ENCODE measurements around the gene CPA1.

CPA1 gene

DNA sequence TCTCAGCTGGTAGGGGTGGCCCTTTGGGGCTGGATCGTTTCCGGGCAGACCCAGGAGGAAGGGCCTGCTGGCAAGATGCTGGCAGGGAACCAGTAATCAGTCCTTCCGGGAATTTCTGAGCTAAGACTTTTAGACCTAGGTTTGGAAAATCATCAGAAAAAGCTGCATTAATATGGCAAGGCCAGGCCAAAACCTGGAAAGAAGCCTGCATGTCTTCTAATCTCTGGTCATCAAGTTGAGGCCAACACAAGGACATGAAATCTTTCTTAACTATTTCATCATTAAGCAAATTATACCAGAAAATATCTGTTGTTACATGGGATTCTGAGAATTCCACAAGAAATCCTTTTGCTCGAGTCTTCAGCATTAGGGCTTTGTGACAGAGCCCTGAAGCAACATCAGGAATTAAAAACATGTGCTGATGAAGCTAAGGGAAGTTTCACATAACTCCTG lies 19.9 kb downstream of the CPA1 start:
- DNase-seq (ENCODE audit: low read depth), result no peak
- in situ Hi-C loops (cut with HindIII; ENCODE audit: low sequenced_read_pairs), result no loop called here
- no peak overlapping the region for H3K4me3 ChIP-seq (ENCODE audit: low read depth, low read length)
- TF ChIP-seq, protein P1, sequence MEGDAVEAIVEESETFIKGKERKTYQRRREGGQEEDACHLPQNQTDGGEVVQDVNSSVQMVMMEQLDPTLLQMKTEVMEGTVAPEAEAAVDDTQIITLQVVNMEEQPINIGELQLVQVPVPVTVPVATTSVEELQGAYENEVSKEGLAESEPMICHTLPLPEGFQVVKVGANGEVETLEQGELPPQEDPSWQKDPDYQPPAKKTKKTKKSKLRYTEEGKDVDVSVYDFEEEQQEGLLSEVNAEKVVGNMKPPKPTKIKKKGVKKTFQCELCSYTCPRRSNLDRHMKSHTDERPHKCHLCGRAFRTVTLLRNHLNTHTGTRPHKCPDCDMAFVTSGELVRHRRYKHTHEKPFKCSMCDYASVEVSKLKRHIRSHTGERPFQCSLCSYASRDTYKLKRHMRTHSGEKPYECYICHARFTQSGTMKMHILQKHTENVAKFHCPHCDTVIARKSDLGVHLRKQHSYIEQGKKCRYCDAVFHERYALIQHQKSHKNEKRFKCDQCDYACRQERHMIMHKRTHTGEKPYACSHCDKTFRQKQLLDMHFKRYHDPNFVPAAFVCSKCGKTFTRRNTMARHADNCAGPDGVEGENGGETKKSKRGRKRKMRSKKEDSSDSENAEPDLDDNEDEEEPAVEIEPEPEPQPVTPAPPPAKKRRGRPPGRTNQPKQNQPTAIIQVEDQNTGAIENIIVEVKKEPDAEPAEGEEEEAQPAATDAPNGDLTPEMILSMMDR (IDR thresholded peaks at IDR 0.05; ENCODE audit: low read depth, low read length, missing control alignments), result no peak

DNA sequence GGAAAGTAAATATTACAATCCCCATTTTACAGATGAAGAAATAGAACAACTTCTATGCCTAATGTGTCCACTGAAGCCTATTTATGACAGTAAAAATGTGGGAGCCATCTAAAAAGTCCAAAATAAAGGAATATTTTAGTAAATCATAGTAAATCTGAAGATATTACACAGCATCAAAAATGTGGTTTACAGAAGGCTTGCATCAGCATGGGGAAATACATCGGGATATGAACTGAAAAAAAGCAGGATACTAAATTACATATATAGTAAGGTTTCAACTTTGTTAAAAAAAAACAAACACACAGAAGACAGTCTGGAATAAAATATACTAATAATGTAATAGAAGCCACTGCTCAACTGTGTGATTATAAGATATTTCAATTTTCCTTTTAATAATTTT lies 20.8 kb downstream of the CPA1 start:
- in situ Hi-C loops (cut with HindIII; ENCODE audit: low sequenced_read_pairs), result no loop called here
- H3K4me3 ChIP-seq (ENCODE audit: low read depth, low read length), result no peak overlapping the region
- TF ChIP-seq, protein P1 (IDR thresholded peaks at IDR 0.05; ENCODE audit: low read depth, low read length, missing control alignments), result no peak
- DNase-seq (ENCODE audit: low read depth), result no peak

DNA sequence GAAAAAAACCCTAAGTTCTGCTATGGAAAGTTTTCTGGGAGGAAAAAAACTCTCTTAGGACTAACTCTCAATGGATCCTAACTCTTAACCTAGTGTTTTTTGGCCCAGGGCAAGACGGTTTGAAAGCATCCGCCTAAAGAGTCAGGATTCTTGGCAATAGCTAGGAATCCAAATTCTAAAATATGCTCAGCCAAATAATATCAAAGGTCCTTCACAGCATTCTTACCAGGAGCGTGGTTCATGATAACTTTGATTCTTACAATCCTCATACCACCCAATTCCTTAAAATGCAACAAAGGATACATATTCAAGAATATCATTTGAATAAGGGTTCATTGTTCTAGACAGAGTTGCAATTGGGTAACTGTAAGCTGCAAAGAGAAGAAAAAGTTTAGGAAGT lies 21.3 kb downstream of the CPA1 start:
- no peak for DNase-seq (ENCODE audit: low read depth)
- TF ChIP-seq, protein P1 (IDR thresholded peaks at IDR 0.05; ENCODE audit: low read depth, low read length, missing control alignments), result no peak
- in situ Hi-C loops (cut with HindIII; ENCODE audit: low sequenced_read_pairs), result no loop called here
- no peak overlapping the region for H3K4me3 ChIP-seq (ENCODE audit: low read depth, low read length)

DNA sequence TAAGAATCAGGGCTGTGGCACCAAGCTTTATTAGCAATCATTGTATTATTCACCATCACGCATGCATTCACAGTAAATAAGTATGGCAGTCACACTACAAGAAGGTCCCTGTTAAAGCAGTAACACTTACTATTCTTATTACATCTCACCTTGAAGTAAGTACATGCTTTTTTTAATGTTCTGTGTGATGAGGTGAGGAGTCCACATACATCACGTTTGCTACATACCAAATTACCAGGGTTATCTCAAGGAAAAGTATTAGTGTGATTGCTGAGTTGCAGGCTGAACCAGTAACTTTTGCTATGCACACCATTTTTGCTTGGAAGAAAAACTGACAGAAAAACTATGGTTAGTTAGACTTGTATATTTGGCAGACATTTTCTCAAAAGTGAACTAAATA lies 24.7 kb downstream of the CPA1 start:
- TF ChIP-seq, protein P1 (IDR thresholded peaks at IDR 0.05; ENCODE audit: low read depth, low read length, missing control alignments), result no peak
- H3K4me3 ChIP-seq (ENCODE audit: low read depth, low read length), result no peak overlapping the region
- in situ Hi-C loops (cut with HindIII; ENCODE audit: low sequenced_read_pairs), result no loop called here
- no peak for DNase-seq (ENCODE audit: low read depth)

DNA sequence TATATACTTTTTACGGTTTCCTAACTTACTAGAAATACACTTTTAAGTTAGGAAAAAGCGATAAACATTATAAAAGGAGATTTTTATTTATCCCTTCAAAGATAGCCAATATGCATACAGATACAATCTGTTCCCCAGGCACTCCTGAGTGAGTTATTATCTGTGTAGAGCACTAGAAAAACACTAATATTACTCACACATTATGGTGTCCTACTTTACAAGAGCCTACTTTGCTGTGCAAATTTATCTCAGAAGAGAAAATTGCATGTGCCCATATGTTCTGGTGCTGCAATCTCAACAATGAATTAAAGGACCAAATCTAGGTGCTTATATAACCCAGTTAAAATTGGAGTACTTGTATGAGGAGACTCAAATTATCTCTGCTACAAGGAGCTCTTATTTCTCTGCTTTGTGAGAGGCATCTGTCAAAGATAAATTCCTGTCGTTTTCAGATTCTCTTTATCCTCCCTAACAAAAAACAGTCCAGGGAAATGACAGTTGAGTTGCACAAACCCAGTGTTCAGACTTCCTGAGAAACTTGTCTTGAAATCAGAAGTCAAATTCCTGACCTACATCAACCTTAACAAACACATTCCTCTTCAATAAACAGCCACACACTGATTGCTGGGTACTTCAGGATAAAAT lies 28.9 kb downstream of the CPA1 start:
- no peak overlapping the region for H3K4me3 ChIP-seq (ENCODE audit: low read depth, low read length)
- TF ChIP-seq, protein P1 (IDR thresholded peaks at IDR 0.05; ENCODE audit: low read depth, low read length, missing control alignments), result no peak
- DNase-seq (ENCODE audit: low read depth), result no peak
- in situ Hi-C loops (cut with HindIII; ENCODE audit: low sequenced_read_pairs), result no loop called here

DNA sequence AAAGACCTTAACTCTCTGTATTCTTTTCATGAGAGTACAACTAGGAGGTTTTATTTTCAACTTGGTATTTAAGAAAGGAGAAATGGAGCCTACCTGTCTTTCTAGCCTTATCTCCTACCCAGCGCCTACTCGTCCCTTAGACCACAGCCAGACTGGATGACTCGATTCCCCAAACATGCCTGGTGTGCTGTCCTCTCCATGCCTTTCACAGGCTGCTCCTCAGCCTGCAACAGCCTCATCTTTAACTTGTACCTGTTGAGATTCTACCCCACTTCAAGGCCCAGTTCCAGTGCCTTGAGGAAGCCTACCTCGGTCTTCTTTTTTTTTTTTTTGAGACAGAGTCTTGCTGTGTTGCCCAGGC lies 29.4 kb downstream of the CPA1 start:
- no peak overlapping the region for H3K4me3 ChIP-seq (ENCODE audit: low read depth, low read length)
- no peak for DNase-seq (ENCODE audit: low read depth)
- in situ Hi-C loops (cut with HindIII; ENCODE audit: low sequenced_read_pairs), result no loop called here
- TF ChIP-seq, protein P1 (IDR thresholded peaks at IDR 0.05; ENCODE audit: low read depth, low read length, missing control alignments), result no peak

All from astrocyte of the cerebellum (primary cell).